Measurements from ENCODE around the gene RNF2.

RNF2 gene

GRCh38 chr1:185040408-185040735 lies 5.0 kb upstream of the RNF2 start:
- TF ChIP-seq CTCF (IDR thresholded peaks at IDR 0.05; ENCODE audit: insufficient read depth, missing control alignments): no peak
- no peak for FAIRE-seq
- no peak for DNase-seq (ENCODE audit: insufficient read length, low spot score)

GRCh38 chr1:185041742-185042141 lies 3.6 kb upstream of the RNF2 start:
- FAIRE-seq (no peak), DNase-seq (ENCODE audit: insufficient read length, low spot score) (no peak)
- TF ChIP-seq CTCF (IDR thresholded peaks at IDR 0.05; ENCODE audit: insufficient read depth, missing control alignments): no peak

DNA sequence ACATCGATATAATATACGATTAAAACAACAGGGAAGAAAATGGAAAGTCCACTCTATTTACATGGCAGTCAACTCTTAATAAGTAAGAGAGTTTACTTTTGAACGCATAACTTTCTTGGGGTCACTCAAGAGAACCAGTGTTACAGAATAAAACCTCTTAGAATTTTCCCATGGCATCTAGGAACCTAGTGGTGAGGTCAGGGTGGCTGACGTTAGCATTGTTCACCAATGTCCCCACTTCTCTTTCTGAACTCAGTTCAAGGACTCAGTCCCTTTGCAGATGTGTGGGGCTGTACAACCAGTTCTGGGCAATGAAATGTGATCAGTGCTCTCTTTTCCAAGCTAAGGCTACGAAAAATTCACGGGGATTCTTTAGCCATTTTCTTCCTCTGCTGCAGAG lies 2.6 kb upstream of the RNF2 start:
- no peak for TF ChIP-seq CTCF (IDR thresholded peaks at IDR 0.05; ENCODE audit: insufficient read depth, missing control alignments)
- DNase-seq (ENCODE audit: insufficient read length, low spot score): no peak
- FAIRE-seq: peak; percentile 53

DNA sequence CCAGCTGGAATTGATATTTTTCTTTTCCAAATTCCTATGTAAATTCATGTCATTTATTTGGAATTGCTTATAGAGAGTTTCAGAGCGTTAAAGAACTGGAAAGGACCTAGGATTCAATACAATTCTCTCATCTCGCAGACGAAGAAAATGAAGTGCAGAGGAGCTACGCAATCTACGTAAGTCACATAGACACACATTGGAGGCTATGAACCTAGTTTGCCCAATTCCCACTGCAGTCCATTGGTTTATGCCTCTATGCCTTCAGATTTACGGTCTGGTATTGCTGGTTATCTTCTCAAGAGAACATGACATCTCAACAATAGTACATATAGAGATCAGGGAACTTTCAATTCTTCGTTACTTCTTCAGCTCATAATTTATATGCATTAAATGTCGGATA lies 971 bp upstream of the RNF2 start:
- TF ChIP-seq CTCF (IDR thresholded peaks at IDR 0.05; ENCODE audit: insufficient read depth, missing control alignments): no peak
- FAIRE-seq: peak; percentile 84
- DNase-seq (ENCODE audit: insufficient read length, low spot score): no peak

DNA sequence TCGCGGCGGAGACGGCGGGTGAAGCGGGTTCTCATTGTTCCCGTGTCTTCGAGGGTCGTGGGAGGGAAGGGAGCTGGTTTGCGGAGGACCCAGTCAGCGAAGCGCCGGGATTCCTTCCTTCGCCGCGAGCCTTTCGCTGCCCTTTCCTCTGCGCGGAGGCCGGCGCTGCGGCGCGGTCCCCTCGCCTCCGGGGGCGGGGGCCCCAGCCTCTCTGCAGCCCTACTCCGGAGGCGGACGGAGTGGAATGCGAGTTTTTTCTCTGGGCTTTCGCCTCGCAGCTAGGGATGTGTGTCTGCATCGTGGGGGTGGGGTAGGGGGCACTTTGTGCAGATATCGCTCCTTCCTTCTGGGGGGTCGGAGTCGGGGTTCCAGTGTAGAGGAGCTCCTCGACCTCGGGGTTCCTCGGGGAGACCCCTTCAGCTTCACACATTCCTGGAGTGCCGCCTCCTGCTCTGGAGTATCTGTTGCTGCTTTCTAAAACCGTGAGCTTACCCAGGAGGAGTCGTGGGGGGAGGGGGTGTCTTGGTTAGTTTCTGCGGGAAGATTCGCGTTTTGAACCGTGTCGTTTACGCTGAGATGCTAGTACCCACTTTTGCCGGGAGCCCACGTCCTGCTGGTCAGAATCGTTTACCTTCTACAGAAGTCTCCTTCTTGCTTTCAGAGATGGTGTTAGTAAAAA lies 595 bp downstream of the RNF2 start:
- FAIRE-seq (no peak), DNase-seq (ENCODE audit: insufficient read length, low spot score) (peak; percentile 41)
- no peak for TF ChIP-seq CTCF (IDR thresholded peaks at IDR 0.05; ENCODE audit: insufficient read depth, missing control alignments)

GRCh38 chr1:185046668-185047067 lies 1.3 kb downstream of the RNF2 start:
- FAIRE-seq: peak; percentile 96
- no peak for TF ChIP-seq CTCF (IDR thresholded peaks at IDR 0.05; ENCODE audit: insufficient read depth, missing control alignments)

GRCh38 chr1:185049670-185050069 lies 4.3 kb downstream of the RNF2 start:
- FAIRE-seq: no peak
- no peak for TF ChIP-seq CTCF (IDR thresholded peaks at IDR 0.05; ENCODE audit: insufficient read depth, missing control alignments)
- no peak for DNase-seq (ENCODE audit: insufficient read length, low spot score)

More at GRCh38 chr1:185046668-185047067, 1.3 kb downstream of the RNF2 start:
- peak; percentile 57 for DNase-seq (ENCODE audit: insufficient read length, low spot score)
